Smooth muscle cell (in vitro differentiated cells): Measurements from ENCODE around the gene PPP1R12B. TPM values are rescaled to one million over a fixed set of nuclear protein-coding genes. Genes with fewer than 3 reads are reported as not detected.
"Not testable (repeated sequence)": the region's sequence is repeated elsewhere in the genome, so short reads cannot be mapped to it uniquely, and the experiment has no call there.

ENCODE experiments used
- DNase-seq: peaks from one replicate; lab custom pipeline; 2025; ENCODE audit not compliant: unreplicated experiment; lab: John Stamatoyannopoulos, UW
- H2AFZ ChIP-seq: fragments of 200-600 bp; sonication (generic); 2 replicates; pipeline ENCODE4 v1.6.0; 2016; ENCODE audit warnings: antibody characterized with exemption, low read depth, mild to moderate bottlenecking
- H3F3A ChIP-seq: fragments of 200-600 bp; sonication (generic); 2 replicates; pipeline ENCODE4 v1.6.0; 2017; ENCODE audit warnings: antibody characterized with exemption, low read depth
- H3K27ac ChIP-seq: fragments of 200-600 bp; sonication (generic); 2 replicates; pipeline ENCODE4 v1.5.1; 2016; ENCODE audit warnings: low read depth, mild to moderate bottlenecking
- H3K27me3 ChIP-seq: fragments of 200-600 bp; sonication (generic); 2 replicates; pipeline ENCODE4 v1.6.1; 2016; ENCODE audit warnings: low read depth, mild to moderate bottlenecking
- H3K36me3 ChIP-seq: fragments of 200-600 bp; sonication (generic); 2 replicates; pipeline ENCODE4 v1.5.1; 2016; ENCODE audit warnings: low read depth
- H3K4me1 ChIP-seq: fragments of 200-600 bp; sonication (generic); 2 replicates; pipeline ENCODE4 v1.5.1; 2016; ENCODE audit warnings: low read depth
- H3K4me2 ChIP-seq: fragments of 200-600 bp; sonication (generic); 2 replicates; pipeline ENCODE4 v1.6.0; 2016; ENCODE audit warnings: mild to moderate bottlenecking
- H3K4me3 ChIP-seq: fragments of 200-600 bp; sonication (generic); 2 replicates; pipeline ENCODE4 v1.5.1; 2016; ENCODE audit warnings: mild to moderate bottlenecking
- H3K79me2 ChIP-seq: fragments of 200-600 bp; sonication (generic); 2 replicates; pipeline ENCODE4 v1.6.0; 2016; ENCODE audit warnings: low read depth, mild to moderate bottlenecking
- H3K9ac ChIP-seq: fragments of 200-600 bp; sonication (generic); 2 replicates; pipeline ENCODE4 v1.6.0; 2016; ENCODE audit warnings: low read depth
- H3K9me3 ChIP-seq: fragments of 200-600 bp; sonication (generic); replicated peaks from 2 replicates; pipeline ENCODE4 v1.5.1; 2016; ENCODE audit warnings: low read depth
- H4K20me1 ChIP-seq: fragments of 200-600 bp; sonication (generic); 2 replicates; pipeline ENCODE4 v1.6.0; 2016; ENCODE audit warnings: low read depth
- CTCF ChIP-seq: fragments of 200-600 bp; sonication (generic); IDR thresholded peaks from 2 replicates; pipeline ENCODE4 v1.5.1; 2017; ENCODE audit warnings: borderline replicate concordance, mild to moderate bottlenecking, antibody characterized with exemption; ENCODE audit not compliant: insufficient read depth, poor library complexity, severe bottlenecking
- WGBS: methylation state at CpG from one replicate; pipeline ENCODE4 v1.1.7; 2016; ENCODE audit warnings: low lambda C conversion rate; 5-methylcytosine and 5-hydroxymethylcytosine counted together
- polyA plus RNA-seq: library from polyadenylated mRNA; unstranded; fragments of >200 nt; fragmentation: Nextera tagmentation; extraction: Ambion mirVana; gene quantifications from 2 replicates; pipeline ENCODE4 v1.2.1, GENCODE V29; 2016
- total RNA-seq: library from RNA; depleted of rRNA; stranded (reverse); fragments of >200 nt; gene quantifications from 2 replicates; pipeline ENCODE4 v1.2.3, GENCODE V29; 2014

The PPP1R12B gene
- total and polyA plus RNA-seq, 2 experiments from 2014 or later: 2.8 to 6.7 TPM

GRCh38 chr1:202484820-202485219 lies 136.3 kb downstream of the PPP1R12B start:
- H3K4me3 ChIP-seq, H3K27ac ChIP-seq, DNase-seq, H3K9ac ChIP-seq, H3K4me2 ChIP-seq, H4K20me1 ChIP-seq, H3K4me1 ChIP-seq, H3K27me3 ChIP-seq, H2AFZ ChIP-seq, H3K9me3 ChIP-seq, H3K79me2 ChIP-seq, H3F3A ChIP-seq, H3K36me3 ChIP-seq: not testable (repeated sequence)
- WGBS: 88% methylated on average over 3 of the region's 3 CpGs

- H3K4me2 ChIP-seq, H4K20me1 ChIP-seq, H3K27me3 ChIP-seq, DNase-seq, H3K27ac ChIP-seq, H3K36me3 ChIP-seq, H3F3A ChIP-seq, H3K9me3 ChIP-seq, H2AFZ ChIP-seq, H3K79me2 ChIP-seq, H3K4me1 ChIP-seq, H3K9ac ChIP-seq, H3K4me3 ChIP-seq: not testable (repeated sequence)
- WGBS: 88% methylated on average over 6 of the region's 6 CpGs
These were observed 139.7 kb downstream of the PPP1R12B start for GRCh38 chr1:202488178-202488649.

- H3K36me3 ChIP-seq, H3K79me2 ChIP-seq, H3K4me3 ChIP-seq, H3K4me2 ChIP-seq, H2AFZ ChIP-seq, H3F3A ChIP-seq, H4K20me1 ChIP-seq, DNase-seq, H3K4me1 ChIP-seq, H3K27ac ChIP-seq, H3K9me3 ChIP-seq, H3K27me3 ChIP-seq, H3K9ac ChIP-seq: not testable (repeated sequence)
These were observed 140.6 kb downstream of the PPP1R12B start for GRCh38 chr1:202489101-202489500.

GRCh38 chr1:202493112-202493511 lies 144.6 kb downstream of the PPP1R12B start:
- H3K27me3 ChIP-seq, H3K4me2 ChIP-seq, H3K4me3 ChIP-seq, H2AFZ ChIP-seq, H3K36me3 ChIP-seq, H3K79me2 ChIP-seq, H3F3A ChIP-seq, H3K4me1 ChIP-seq, DNase-seq, H4K20me1 ChIP-seq, H3K9me3 ChIP-seq, H3K9ac ChIP-seq, H3K27ac ChIP-seq: not testable (repeated sequence)
- WGBS: 84% methylated on average over 3 of the region's 3 CpGs

- Histone ChIP-seq H3K4me3 (no peak overlapping the region), H4K20me1 (no peaks in the 10 kb centered on the region), H3K9ac (no peak overlapping the region), H3K36me3 (no peaks in the 10 kb centered on the region), H2AFZ (no peak overlapping the region), H3K27ac (no peak overlapping the region), H3K4me1 (no peaks in the 10 kb centered on the region), H3K27me3 (no peaks in the 10 kb centered on the region), H3F3A (peaks cover 5% of the 10 kb centered on the region), H3K9me3 (no peaks in the 10 kb centered on the region), H3K4me2 (no peak overlapping the region), H3K79me2 (no peaks in the 10 kb centered on the region)
- 93% methylated on average over 1 of the region's 1 CpG for WGBS
- TF ChIP-seq CTCF: no peak
- no peak for DNase-seq
These were observed 150.0 kb downstream of the PPP1R12B start for GRCh38 chr1:202498542-202498941.

GRCh38 chr1:202499997-202500396 lies 151.5 kb downstream of the PPP1R12B start:
- H3K4me1 ChIP-seq, H3K4me2 ChIP-seq, H3K36me3 ChIP-seq, H2AFZ ChIP-seq, H4K20me1 ChIP-seq, H3K9ac ChIP-seq, H3K79me2 ChIP-seq, H3F3A ChIP-seq, H3K27ac ChIP-seq, DNase-seq, H3K9me3 ChIP-seq, H3K4me3 ChIP-seq, H3K27me3 ChIP-seq: not testable (repeated sequence)
- WGBS: 97% methylated on average over 3 of the region's 3 CpGs
